Measurements from ENCODE around the gene SNRNP25.
A peak's percentile ranks its signal among the peaks of the same experiment; 100 is the strongest.

SNRNP25 gene

GRCh38 chr16:67884-68789, 14.5 kb downstream of the SNRNP25 start:
- ChIA-PET POLR2A (interaction anchor here (1.5 kb wide), 1 partner anchor 15 kb away, joined by 4 read pairs; the partner anchor contains the start of genes POLR3K and SNRNP25), CTCF (interaction anchor here (1.0 to 25.1 kb wide), 7 partner anchors 9 to 294 kb away, joined by 3 to 728 read pairs (median 8); partner anchors contain the start of gene HBQ1)
- no peak for TF ChIP-seq CTCF (IDR thresholded peaks at IDR 0.05; ENCODE audit: insufficient read depth, low read length, missing control alignments)
- no peak for DNase-seq (ENCODE audit: low read depth, low spot score)
- no peak overlapping the region for H3K4me3 ChIP-seq (ENCODE audit: low read depth, low read length)

DNA sequence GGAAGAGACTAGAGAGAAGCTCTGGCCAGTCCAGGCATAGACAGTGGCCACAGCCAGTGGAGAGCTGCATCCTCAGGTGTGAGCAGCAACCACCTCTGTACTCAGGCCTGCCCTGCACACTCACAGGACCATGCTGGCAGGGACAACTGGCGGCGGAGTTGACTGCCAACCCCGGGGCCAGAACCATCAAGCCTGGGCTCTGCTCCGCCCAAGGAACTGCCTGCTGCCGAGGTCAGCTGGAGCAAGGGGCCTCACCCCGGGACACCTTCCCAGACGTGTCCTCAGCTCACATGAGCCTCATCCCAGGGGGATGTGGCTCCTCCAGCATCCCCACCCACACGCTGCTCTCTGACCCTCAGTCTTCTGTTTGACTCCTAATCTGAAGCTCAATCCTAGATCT, 15.6 kb downstream of the SNRNP25 start:
- no peak for DNase-seq (ENCODE audit: low read depth, low spot score)
- no peak for TF ChIP-seq CTCF (IDR thresholded peaks at IDR 0.05; ENCODE audit: insufficient read depth, low read length, missing control alignments)

GRCh38 chr16:71210-71539, 17.5 kb downstream of the SNRNP25 start:
- peak overlapping the region; percentile 76 for H3K4me3 ChIP-seq (ENCODE audit: low read depth, low read length)
- TF ChIP-seq CTCF (IDR thresholded peaks at IDR 0.05; ENCODE audit: insufficient read depth, low read length, missing control alignments) = no peak
- CTCF ChIA-PET = interaction anchor here (0.7 to 25.1 kb wide), 10 partner anchors 11 to 291 kb away, joined by 3 to 728 read pairs (median 8); partner anchors contain the start of gene HBQ1
- POLR2A ChIA-PET = interaction anchor here (1.2 to 2.3 kb wide), 6 partner anchors 9 to 19 kb away, joined by 3 to 10 read pairs (median 4); no protein-coding TSS in a partner anchor
- no peak for DNase-seq (ENCODE audit: low read depth, low spot score)

More for the DNA sequence above, 15.6 kb downstream of the SNRNP25 start:
- ChIA-PET CTCF (interaction anchor here (1.0 to 25.1 kb wide), 8 partner anchors 8 to 293 kb away, joined by 3 to 728 read pairs (median 9); partner anchors contain the start of gene HBQ1), POLR2A (interaction anchor here (1.0 to 1.5 kb wide), 2 partner anchors 16 to 25 kb away, joined by 3 to 4 read pairs; partner anchors contain the start of genes POLR3K and SNRNP25)
- no peak overlapping the region for H3K4me3 ChIP-seq (ENCODE audit: low read depth, low read length)

GRCh38 chr16:71540-72401, 18.1 kb downstream of the SNRNP25 start:
- ChIA-PET CTCF (interaction anchor here (1.0 to 25.1 kb wide), 9 partner anchors 11 to 290 kb away, joined by 3 to 728 read pairs (median 8); partner anchors contain the start of gene HBQ1), POLR2A (interaction anchor here (0.7 to 2.3 kb wide), 7 partner anchors 9 to 111 kb away, joined by 3 to 10 read pairs (median 4); no protein-coding TSS in a partner anchor)
- DNase-seq (ENCODE audit: low read depth, low spot score) = no peak
- TF ChIP-seq CTCF (IDR thresholded peaks at IDR 0.05; ENCODE audit: insufficient read depth, low read length, missing control alignments) = peak; percentile 3
- H3K4me3 ChIP-seq (ENCODE audit: low read depth, low read length) = peak overlapping the region; percentile 76

- TF ChIP-seq CTCF (IDR thresholded peaks at IDR 0.05; ENCODE audit: insufficient read depth, low read length, missing control alignments) = no peak
- DNase-seq (ENCODE audit: low read depth, low spot score) = no peak
- POLR2A ChIA-PET = interaction anchor here (1.3 to 2.3 kb wide), 3 partner anchors 11 to 17 kb away, joined by 3 to 10 read pairs (median 6); no protein-coding TSS in a partner anchor
- peak within 1 kb of the TSS; percentile 76 for H3K4me3 ChIP-seq (ENCODE audit: low read depth, low read length)
- CTCF ChIA-PET = interaction anchor here (1.3 to 25.1 kb wide), 4 partner anchors 18 to 289 kb away, joined by 5 to 728 read pairs (median 14); no protein-coding TSS in a partner anchor
These were observed 19.2 kb downstream of the SNRNP25 start, which contains the start of gene RHBDF1 for GRCh38 chr16:72561-73548. RHBDF1 (minus strand) TSS chr16:72631; CDS start chr16:65015, 7,616 bp downstream.
